GM19043 (cell line): ENCODE measurements around the gene CNTN1.
"Not testable (repeated sequence)": the region's sequence is repeated elsewhere in the genome, so short reads cannot be mapped to it uniquely, and the experiment has no call there.

Experiments used
- ATAC-seq: cut with Tn5 transposase; IDR thresholded peaks from one replicate; pipeline ENCODE4 v1.9.1; 2021; ENCODE audit warnings: low read depth; ENCODE audit not compliant: unreplicated experiment

CNTN1 gene

GRCh38 chr12:41018010-41018409 lies 325.8 kb downstream of the CNTN1 start:
- ATAC-seq: no peak

GRCh38 chr12:41019461-41019860 lies 327.2 kb downstream of the CNTN1 start:
- no peak for ATAC-seq

GRCh38 chr12:41023836-41024235 lies 331.6 kb downstream of the CNTN1 start:
- no peak for ATAC-seq

GRCh38 chr12:41026151-41026550 lies 333.9 kb downstream of the CNTN1 start:
- ATAC-seq: no peak

- ATAC-seq: no peak
These were observed 340.1 kb downstream of the CNTN1 start for GRCh38 chr12:41032386-41032785.

- no peak for ATAC-seq
These were observed 342.4 kb downstream of the CNTN1 start for GRCh38 chr12:41034686-41035085.

- no peak for ATAC-seq
These were observed 347.2 kb downstream of the CNTN1 start for GRCh38 chr12:41039461-41039860.

- no peak for ATAC-seq
These were observed 353.3 kb downstream of the CNTN1 start for GRCh38 chr12:41045509-41045908.

- no peak for ATAC-seq
These were observed 356.8 kb downstream of the CNTN1 start for GRCh38 chr12:41049033-41049432.

- ATAC-seq: no peak
These were observed 359.7 kb downstream of the CNTN1 start for GRCh38 chr12:41051954-41052353.

- no peak for ATAC-seq
These were observed 360.2 kb downstream of the CNTN1 start for GRCh38 chr12:41052441-41052840.

- ATAC-seq: no peak
These were observed 360.8 kb downstream of the CNTN1 start for GRCh38 chr12:41053046-41053445.

- no peak for ATAC-seq
These were observed 363.8 kb downstream of the CNTN1 start for GRCh38 chr12:41055875-41056577.

- no peak for ATAC-seq
These were observed 366.0 kb downstream of the CNTN1 start for GRCh38 chr12:41058266-41058665.

- ATAC-seq: no peak
These were observed 369.0 kb downstream of the CNTN1 start for GRCh38 chr12:41061192-41061591.

GRCh38 chr12:41064411-41064810 lies 372.2 kb downstream of the CNTN1 start:
- no peak for ATAC-seq

GRCh38 chr12:41067941-41068645 lies 375.9 kb downstream of the CNTN1 start:
- ATAC-seq: no peak

GRCh38 chr12:41073633-41074472 lies 381.6 kb downstream of the CNTN1 start:
- no peak for ATAC-seq

- no peak for ATAC-seq
These were observed 382.2 kb downstream of the CNTN1 start for GRCh38 chr12:41074473-41074769.

- ATAC-seq: no peak
These were observed 383.9 kb downstream of the CNTN1 start for GRCh38 chr12:41076114-41076513.

- not testable (repeated sequence) for ATAC-seq
These were observed 389.0 kb downstream of the CNTN1 start for GRCh38 chr12:41081241-41081640.
